ENCODE results near the gene KAZN.

DNA sequence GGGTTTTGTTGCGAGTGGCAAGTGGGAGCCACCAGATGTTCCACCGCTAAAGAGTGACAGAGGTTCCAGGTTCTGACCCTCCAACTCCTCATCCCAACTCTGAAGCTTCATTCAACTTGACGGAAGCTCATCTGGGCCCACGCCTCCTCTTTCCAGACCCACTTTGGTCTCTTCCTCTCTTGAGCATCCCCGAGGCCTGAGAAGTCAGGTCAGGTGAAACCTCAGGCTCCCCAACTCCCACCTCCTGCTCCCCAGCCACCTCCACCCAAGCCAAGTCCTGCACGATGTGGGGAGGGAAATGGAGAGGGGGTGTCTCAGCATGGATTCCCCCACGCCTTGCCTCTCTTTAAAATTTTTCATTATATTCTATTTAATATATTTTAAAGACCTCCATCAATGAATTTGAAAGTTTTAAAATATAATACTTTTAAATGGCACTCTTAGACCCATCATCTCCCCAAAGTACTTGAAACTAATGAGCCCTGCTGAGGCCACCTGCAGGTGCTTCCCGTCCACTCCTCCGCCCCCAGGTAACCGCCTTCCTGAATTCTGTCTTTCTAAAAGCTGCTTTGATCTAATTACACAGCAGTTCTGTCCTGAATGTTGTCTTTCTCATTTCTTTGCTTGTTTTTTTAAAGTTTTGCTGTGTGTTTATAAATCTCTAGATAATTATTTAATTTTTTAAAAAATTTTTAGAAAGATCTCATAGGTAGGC lies 238.1 kb downstream of the KAZN start:
- TF ChIP-seq YY1 (tag by site-specific recombination; IDR thresholded peaks at IDR 0.05) (no peak), ZBTB44 (tag by site-specific recombination; IDR thresholded peaks at IDR 0.05) (no peak), ZNF274 (IDR thresholded peaks at IDR 0.05; ENCODE audit: low read length) (no peak), ZNF274 (tag by site-specific recombination; IDR thresholded peaks at IDR 0.05; ENCODE audit: borderline replicate concordance) (no peak), ZNF423 (tag by site-specific recombination; IDR thresholded peaks at IDR 0.05) (no peak), GLIS2 (tag by site-specific recombination; IDR thresholded peaks at IDR 0.05) (no peak), REST (tag by site-specific recombination; IDR thresholded peaks at IDR 0.05) (no peak), ZNF513 (tag by site-specific recombination; IDR thresholded peaks at IDR 0.05) (no peak), ZNF785 (tag by site-specific recombination; IDR thresholded peaks at IDR 0.05) (no peak), ZNF112 (tag by site-specific recombination; IDR thresholded peaks at IDR 0.05) (no peak), ZNF184 (tag by site-specific recombination; IDR thresholded peaks at IDR 0.05) (no peak)
- TF ChIP-seq, protein P1, sequence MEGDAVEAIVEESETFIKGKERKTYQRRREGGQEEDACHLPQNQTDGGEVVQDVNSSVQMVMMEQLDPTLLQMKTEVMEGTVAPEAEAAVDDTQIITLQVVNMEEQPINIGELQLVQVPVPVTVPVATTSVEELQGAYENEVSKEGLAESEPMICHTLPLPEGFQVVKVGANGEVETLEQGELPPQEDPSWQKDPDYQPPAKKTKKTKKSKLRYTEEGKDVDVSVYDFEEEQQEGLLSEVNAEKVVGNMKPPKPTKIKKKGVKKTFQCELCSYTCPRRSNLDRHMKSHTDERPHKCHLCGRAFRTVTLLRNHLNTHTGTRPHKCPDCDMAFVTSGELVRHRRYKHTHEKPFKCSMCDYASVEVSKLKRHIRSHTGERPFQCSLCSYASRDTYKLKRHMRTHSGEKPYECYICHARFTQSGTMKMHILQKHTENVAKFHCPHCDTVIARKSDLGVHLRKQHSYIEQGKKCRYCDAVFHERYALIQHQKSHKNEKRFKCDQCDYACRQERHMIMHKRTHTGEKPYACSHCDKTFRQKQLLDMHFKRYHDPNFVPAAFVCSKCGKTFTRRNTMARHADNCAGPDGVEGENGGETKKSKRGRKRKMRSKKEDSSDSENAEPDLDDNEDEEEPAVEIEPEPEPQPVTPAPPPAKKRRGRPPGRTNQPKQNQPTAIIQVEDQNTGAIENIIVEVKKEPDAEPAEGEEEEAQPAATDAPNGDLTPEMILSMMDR (tag by site-specific recombination; IDR thresholded peaks at IDR 0.05): no peak
- TF ChIP-seq, protein P2, sequence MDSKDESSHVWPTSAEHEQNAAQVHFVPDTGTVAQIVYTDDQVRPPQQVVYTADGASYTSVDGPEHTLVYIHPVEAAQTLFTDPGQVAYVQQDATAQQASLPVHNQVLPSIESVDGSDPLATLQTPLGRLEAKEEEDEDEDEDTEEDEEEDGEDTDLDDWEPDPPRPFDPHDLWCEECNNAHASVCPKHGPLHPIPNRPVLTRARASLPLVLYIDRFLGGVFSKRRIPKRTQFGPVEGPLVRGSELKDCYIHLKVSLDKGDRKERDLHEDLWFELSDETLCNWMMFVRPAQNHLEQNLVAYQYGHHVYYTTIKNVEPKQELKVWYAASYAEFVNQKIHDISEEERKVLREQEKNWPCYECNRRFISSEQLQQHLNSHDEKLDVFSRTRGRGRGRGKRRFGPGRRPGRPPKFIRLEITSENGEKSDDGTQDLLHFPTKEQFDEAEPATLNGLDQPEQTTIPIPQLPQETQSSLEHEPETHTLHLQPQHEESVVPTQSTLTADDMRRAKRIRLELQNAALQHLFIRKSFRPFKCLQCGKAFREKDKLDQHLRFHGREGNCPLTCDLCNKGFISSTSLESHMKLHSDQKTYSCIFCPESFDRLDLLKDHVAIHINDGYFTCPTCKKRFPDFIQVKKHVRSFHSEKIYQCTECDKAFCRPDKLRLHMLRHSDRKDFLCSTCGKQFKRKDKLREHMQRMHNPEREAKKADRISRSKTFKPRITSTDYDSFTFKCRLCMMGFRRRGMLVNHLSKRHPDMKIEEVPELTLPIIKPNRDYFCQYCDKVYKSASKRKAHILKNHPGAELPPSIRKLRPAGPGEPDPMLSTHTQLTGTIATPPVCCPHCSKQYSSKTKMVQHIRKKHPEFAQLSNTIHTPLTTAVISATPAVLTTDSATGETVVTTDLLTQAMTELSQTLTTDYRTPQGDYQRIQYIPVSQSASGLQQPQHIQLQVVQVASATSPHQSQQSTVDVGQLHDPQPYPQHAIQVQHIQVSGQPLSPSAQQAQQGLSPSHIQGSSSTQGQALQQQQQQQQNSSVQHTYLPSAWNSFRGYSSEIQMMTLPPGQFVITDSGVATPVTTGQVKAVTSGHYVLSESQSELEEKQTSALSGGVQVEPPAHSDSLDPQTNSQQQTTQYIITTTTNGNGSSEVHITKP (tag by site-specific recombination; IDR thresholded peaks at IDR 0.05): no peak

Measured in HEK293 (cell line).